Measurements from ENCODE around the gene MAGI2.

The MAGI2 gene

DNA sequence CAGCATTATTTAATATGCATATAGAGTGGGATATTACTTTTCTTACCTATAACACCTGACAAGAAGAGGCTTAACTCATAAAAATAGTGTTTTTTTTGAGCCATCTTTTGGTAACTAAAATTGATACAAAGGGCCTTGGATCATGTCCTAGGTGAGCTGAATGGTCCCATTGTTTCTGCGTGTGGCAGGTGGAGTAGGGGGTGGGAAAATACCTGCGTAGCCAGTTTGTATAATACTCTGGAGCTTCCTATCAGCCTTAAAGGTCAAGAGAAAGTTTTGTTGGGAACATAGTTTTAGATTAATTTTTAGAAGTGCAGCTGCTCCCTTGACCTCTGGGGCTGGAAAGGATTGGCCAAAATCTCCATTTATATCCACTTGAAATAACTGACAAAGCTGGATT, 1410.3 kb downstream of the MAGI2 start:
- in situ Hi-C loops (cut with MboI; ENCODE audit: low sequenced_read_pairs, unreplicated experiment), result loop anchor here (25.0 kb wide), 1 partner anchor 381 kb away; no protein-coding TSS in a partner anchor
- no peak for DNase-seq (ENCODE audit: low spot score)
- TF ChIP-seq, protein P1, sequence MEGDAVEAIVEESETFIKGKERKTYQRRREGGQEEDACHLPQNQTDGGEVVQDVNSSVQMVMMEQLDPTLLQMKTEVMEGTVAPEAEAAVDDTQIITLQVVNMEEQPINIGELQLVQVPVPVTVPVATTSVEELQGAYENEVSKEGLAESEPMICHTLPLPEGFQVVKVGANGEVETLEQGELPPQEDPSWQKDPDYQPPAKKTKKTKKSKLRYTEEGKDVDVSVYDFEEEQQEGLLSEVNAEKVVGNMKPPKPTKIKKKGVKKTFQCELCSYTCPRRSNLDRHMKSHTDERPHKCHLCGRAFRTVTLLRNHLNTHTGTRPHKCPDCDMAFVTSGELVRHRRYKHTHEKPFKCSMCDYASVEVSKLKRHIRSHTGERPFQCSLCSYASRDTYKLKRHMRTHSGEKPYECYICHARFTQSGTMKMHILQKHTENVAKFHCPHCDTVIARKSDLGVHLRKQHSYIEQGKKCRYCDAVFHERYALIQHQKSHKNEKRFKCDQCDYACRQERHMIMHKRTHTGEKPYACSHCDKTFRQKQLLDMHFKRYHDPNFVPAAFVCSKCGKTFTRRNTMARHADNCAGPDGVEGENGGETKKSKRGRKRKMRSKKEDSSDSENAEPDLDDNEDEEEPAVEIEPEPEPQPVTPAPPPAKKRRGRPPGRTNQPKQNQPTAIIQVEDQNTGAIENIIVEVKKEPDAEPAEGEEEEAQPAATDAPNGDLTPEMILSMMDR (IDR thresholded peaks at IDR 0.05; ENCODE audit: borderline replicate concordance, control extremely low read depth, extremely low read depth, insufficient read depth, missing control alignments), result no peak

DNA sequence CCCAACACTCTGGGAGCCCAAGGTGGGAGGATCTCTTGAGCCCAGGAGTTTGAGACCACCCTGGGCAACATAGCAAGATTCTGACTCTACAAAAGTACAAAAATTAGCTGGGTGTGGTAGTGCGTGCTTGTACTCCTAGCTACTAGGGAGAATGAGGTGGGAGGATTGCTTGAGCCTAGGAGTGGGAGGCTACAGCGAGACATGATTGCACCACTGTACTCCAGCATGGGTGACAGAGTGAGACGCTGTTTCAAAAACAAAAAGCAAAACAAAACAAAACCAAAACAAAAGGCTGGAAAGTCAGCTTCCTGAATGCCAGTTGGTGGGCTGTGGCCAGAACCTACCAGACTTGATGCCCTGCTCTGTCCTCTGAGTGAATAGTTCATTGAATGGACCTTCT, 1412.0 kb downstream of the MAGI2 start:
- no peak for DNase-seq (ENCODE audit: low spot score)
- in situ Hi-C loops (cut with MboI; ENCODE audit: low sequenced_read_pairs, unreplicated experiment), result loop anchor here (25.0 kb wide), 1 partner anchor 379 kb away; no protein-coding TSS in a partner anchor
- TF ChIP-seq, protein P1 (IDR thresholded peaks at IDR 0.05; ENCODE audit: borderline replicate concordance, control extremely low read depth, extremely low read depth, insufficient read depth, missing control alignments), result no peak

DNA sequence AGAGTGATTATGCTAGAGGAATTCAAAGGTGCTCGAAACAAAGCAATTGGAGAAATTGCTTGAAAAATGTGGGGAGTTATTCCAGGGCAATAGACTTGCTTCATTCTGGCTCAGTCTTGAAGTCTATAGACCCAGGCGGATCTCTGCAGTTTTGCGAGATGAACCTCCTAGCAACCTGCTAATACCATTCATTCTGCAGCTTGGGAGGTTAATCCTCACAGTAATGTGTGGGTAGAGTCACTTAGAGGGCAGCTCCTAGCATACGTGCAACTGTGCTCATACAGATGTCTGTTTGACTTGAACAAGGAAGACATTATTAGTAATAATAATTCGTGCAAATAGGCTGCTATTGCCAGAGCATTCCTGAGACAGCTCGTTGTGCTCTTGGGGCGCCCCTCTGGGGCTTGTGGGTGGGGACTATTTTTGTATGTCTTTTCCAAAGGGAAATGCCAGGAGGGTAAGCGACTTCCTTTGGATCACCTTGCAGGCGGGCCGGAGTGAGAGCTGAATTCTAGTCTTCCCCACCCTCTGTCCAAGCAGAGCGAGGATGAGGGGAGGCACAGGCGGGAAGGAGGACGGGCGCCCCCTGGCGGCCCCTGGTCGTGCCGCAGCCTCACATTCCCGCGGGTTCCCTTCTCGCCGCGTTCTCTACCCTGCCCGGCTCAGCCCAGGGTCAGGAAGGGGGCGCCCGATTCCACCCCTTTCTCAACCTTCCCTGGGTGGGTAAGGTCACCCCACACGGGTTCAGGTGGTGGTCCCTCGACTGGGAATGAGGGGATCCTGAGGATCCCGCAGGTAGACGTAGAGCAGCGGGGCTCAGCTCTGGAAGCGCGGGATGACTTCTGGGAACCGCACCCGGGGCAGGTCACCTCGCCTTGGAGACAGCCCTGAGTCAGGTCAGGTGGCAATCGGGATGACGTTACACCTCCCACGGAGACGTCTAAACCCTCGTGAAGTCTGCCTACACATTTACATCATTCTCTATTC, 1413.4 kb downstream of the MAGI2 start:
- peak; percentile 79 for DNase-seq (ENCODE audit: low spot score)
- TF ChIP-seq, protein P1 (IDR thresholded peaks at IDR 0.05; ENCODE audit: borderline replicate concordance, control extremely low read depth, extremely low read depth, insufficient read depth, missing control alignments), result peak; percentile 89
- in situ Hi-C loops (cut with MboI; ENCODE audit: low sequenced_read_pairs, unreplicated experiment), result loop anchor here (25.0 kb wide), 1 partner anchor 378 kb away; no protein-coding TSS in a partner anchor

GRCh38 chr7:78038465-78039080, 1414.9 kb downstream of the MAGI2 start:
- no peak for DNase-seq (ENCODE audit: low spot score)
- TF ChIP-seq, protein P1 (IDR thresholded peaks at IDR 0.05; ENCODE audit: borderline replicate concordance, control extremely low read depth, extremely low read depth, insufficient read depth, missing control alignments), result no peak
- in situ Hi-C loops (cut with MboI; ENCODE audit: low sequenced_read_pairs, unreplicated experiment), result loop anchor here (25.0 kb wide), 1 partner anchor 376 kb away; no protein-coding TSS in a partner anchor

DNA sequence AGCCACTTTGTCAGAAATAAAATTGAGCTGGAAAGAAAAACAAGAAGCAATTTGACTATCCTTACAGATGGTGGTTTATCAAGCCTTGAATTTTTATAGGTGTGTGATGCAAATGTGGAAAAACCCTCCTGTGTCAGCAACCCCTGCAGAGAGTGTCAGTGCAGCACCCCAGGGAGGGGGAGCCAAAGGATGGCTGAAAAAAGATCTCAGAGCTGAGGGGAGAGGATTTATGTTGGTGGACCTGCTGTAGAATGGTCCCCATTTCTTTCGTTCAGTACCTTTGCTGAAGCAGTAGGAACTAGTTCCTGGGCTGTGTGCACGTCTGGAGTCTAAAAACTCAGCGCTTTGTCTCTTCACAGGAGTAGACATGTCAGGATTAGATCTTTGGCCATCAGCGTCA, 1415.9 kb downstream of the MAGI2 start:
- TF ChIP-seq, protein P1 (IDR thresholded peaks at IDR 0.05; ENCODE audit: borderline replicate concordance, control extremely low read depth, extremely low read depth, insufficient read depth, missing control alignments), result no peak
- DNase-seq (ENCODE audit: low spot score), result no peak
- in situ Hi-C loops (cut with MboI; ENCODE audit: low sequenced_read_pairs, unreplicated experiment), result loop anchor here (25.0 kb wide), 1 partner anchor 375 kb away; no protein-coding TSS in a partner anchor

GRCh38 chr7:78033410-78033809, 1420.1 kb downstream of the MAGI2 start:
- no peak for DNase-seq (ENCODE audit: low spot score)
- TF ChIP-seq, protein P1 (IDR thresholded peaks at IDR 0.05; ENCODE audit: borderline replicate concordance, control extremely low read depth, extremely low read depth, insufficient read depth, missing control alignments), result no peak
- in situ Hi-C loops (cut with MboI; ENCODE audit: low sequenced_read_pairs, unreplicated experiment), result loop anchor here (25.0 kb wide), 1 partner anchor 371 kb away; no protein-coding TSS in a partner anchor

All from GM13976 (cell line).